H1 (cell line): ENCODE data around the gene NTRK2. TPM values are rescaled to one million over a fixed set of nuclear protein-coding genes. Genes with fewer than 3 reads are reported as not detected.

Experiments used
- CTCF ChIA-PET: fragments of 300-600 bp; sonication (Branson Sonifier 250); formaldehyde crosslinking; loops from one replicate; lab custom pipeline; 2021; ENCODE audit not compliant: partially characterized antibody; lab: Charles Lee
- POLR2A ChIA-PET: fragments of 300-600 bp; sonication (Branson Sonifier 250); formaldehyde crosslinking; loops from one replicate; lab custom pipeline; 2021; ENCODE audit warnings: inconsistent platforms; ENCODE audit not compliant: partially characterized antibody; lab: Charles Lee
- DNase-seq, 2 experiments: peaks; one replicate each; pipeline versions ENCODE4 v3.0.0 to v3.0.0-alpha.2; 2010 to 2022; ENCODE audit warnings: low spot score in 2 of 2, low read depth in 1 of 2, mixed read lengths in 1 of 2
- FAIRE-seq: peaks from 2 replicates; lab custom pipeline; 2011; peaks lifted over from hg19 to GRCh38; lab: Jason Lieb, UNC
- H2AFZ ChIP-seq: 2 replicates; pipeline ENCODE4 v1.8.1; 2012; ENCODE audit warnings: low read length, inconsistent platforms
- H2AK5ac ChIP-seq: 2 replicates; pipeline ENCODE4 v1.6.1; 2013; ENCODE audit warnings: low read depth, low read length
- H2BK120ac ChIP-seq: replicated peaks from 2 replicates; pipeline ENCODE3; 2013; ENCODE audit warnings: low read depth, low read length, inconsistent platforms
- H2BK12ac ChIP-seq: 2 replicates; pipeline ENCODE4 v1.6.1; 2013; ENCODE audit warnings: low read depth, low read length
- H2BK15ac ChIP-seq: 2 replicates; pipeline ENCODE4 v1.6.1; 2013; ENCODE audit warnings: low read length
- H2BK20ac ChIP-seq: 2 replicates; pipeline ENCODE4 v1.6.1; 2013; ENCODE audit warnings: low read length
- H2BK5ac ChIP-seq: 2 replicates; pipeline ENCODE4 v1.6.1; 2013; ENCODE audit warnings: low read depth, low read length
- H3K14ac ChIP-seq: 2 replicates; pipeline ENCODE4 v1.6.1; 2013; ENCODE audit warnings: inconsistent platforms; ENCODE audit not compliant: insufficient read length
- H3K18ac ChIP-seq: 2 replicates; pipeline ENCODE4 v1.6.1; 2013; ENCODE audit warnings: low read length; ENCODE audit errors: extremely low read depth
- H3K23ac ChIP-seq: 2 replicates; pipeline ENCODE4 v1.6.1; 2013; ENCODE audit warnings: inconsistent platforms; ENCODE audit not compliant: insufficient read length
- H3K23me2 ChIP-seq: 2 replicates; pipeline ENCODE4 v1.6.1; 2013; ENCODE audit warnings: low read depth, low read length
- H3K27ac ChIP-seq: 2 replicates; pipeline ENCODE4 v1.6.1; 2011; ENCODE audit warnings: low read depth, low read length, inconsistent platforms
- H3K27me3 ChIP-seq, 4 experiments: replicated peaks in 1 of 4; 1 replicate in 1 of 4; 2 replicates in 3 of 4; pipeline versions ENCODE4 v1.6.1 to v1.8.1; 2011 to 2013; ENCODE audit warnings: low read length in 3 of 4, mild to moderate bottlenecking in 3 of 4, inconsistent platforms in 2 of 4, mixed read lengths in 2 of 4, moderate library complexity in 1 of 4; ENCODE audit not compliant: control insufficient read depth in 3 of 4, insufficient read depth in 3 of 4; ENCODE audit errors: extremely low read depth in 1 of 4
- H3K36me3 ChIP-seq, 4 experiments: 2 replicates each; pipeline versions ENCODE4 v1.6.1 to v1.8.1; 2011 to 2013; ENCODE audit warnings: mild to moderate bottlenecking in 4 of 4, low read length in 3 of 4, moderate library complexity in 2 of 4, control low read depth in 1 of 4, inconsistent platforms in 1 of 4; ENCODE audit not compliant: insufficient read depth in 4 of 4, control insufficient read depth in 2 of 4
- H3K4ac ChIP-seq: replicated peaks from 2 replicates; pipeline ENCODE3; 2013; ENCODE audit warnings: low read length, low read depth, mixed read lengths, inconsistent platforms; ENCODE audit not compliant: insufficient read length
- H3K4me1 ChIP-seq, 4 experiments: replicated peaks in 1 of 4; 1 replicate in 1 of 4; 2 replicates in 3 of 4; pipeline versions ENCODE4 v1.6.1 to v1.8.1; 2011 to 2013; ENCODE audit warnings: low read length in 3 of 4, inconsistent platforms in 2 of 4, mixed read lengths in 1 of 4; ENCODE audit not compliant: insufficient read depth in 4 of 4, control insufficient read depth in 3 of 4
- H3K4me2 ChIP-seq, 2 experiments: 2 replicates each; pipeline versions ENCODE4 v1.6.1 to v1.8.1; 2011 to 2013; ENCODE audit warnings: low read depth in 2 of 2, low read length in 2 of 2, control low read depth in 1 of 2, inconsistent platforms in 1 of 2, mild to moderate bottlenecking in 1 of 2; ENCODE audit not compliant: insufficient read depth in 1 of 2
- H3K4me3 ChIP-seq, 4 experiments: fragments of 200-600, 300-600 bp in 1 of 4; sonication (generic), shearing (Covaris generic), sonication (Bioruptor Twin) in 1 of 4; 2 replicates each; pipeline versions ENCODE4 v1.5.1 to v1.8.1; 2011 to 2016; ENCODE audit warnings: low read length in 4 of 4, low read depth in 3 of 4, control low read depth in 2 of 4, inconsistent platforms in 2 of 4, mild to moderate bottlenecking in 2 of 4, mixed read lengths in 1 of 4, moderate library complexity in 1 of 4; ENCODE audit not compliant: insufficient read depth in 2 of 4; ENCODE audit errors: extremely low read depth in 1 of 4
- H3K56ac ChIP-seq: replicated peaks from 2 replicates; pipeline ENCODE3; 2013; ENCODE audit warnings: low read depth, mild to moderate bottlenecking, mixed read lengths, low read length, inconsistent platforms; ENCODE audit not compliant: insufficient read length
- H3K79me1 ChIP-seq: 2 replicates; pipeline ENCODE4 v1.6.1; 2013; ENCODE audit warnings: low read depth, low read length, control low read depth
- H3K79me2 ChIP-seq, 2 experiments: 2 replicates each; pipeline versions ENCODE4 v1.6.1 to v1.8.1; 2012 to 2013; ENCODE audit warnings: low read length in 2 of 2, mild to moderate bottlenecking in 2 of 2, inconsistent platforms in 1 of 2; ENCODE audit not compliant: insufficient read depth in 2 of 2, control insufficient read depth in 1 of 2
- H3K9ac ChIP-seq, 4 experiments: replicated peaks in 1 of 4; 1 replicate in 1 of 4; 2 replicates in 3 of 4; pipeline versions ENCODE4 v1.6.1 to v1.8.1; 2011 to 2013; ENCODE audit warnings: low read depth in 3 of 4, low read length in 3 of 4, control low read depth in 2 of 4, mild to moderate bottlenecking in 2 of 4, moderate library complexity in 2 of 4, inconsistent platforms in 1 of 4; ENCODE audit errors: extremely low read depth in 1 of 4
- H3K9me3 ChIP-seq, 2 experiments: 2 replicates each; pipeline versions ENCODE4 v1.6.1 to v1.8.1; 2012 to 2013; ENCODE audit warnings: mild to moderate bottlenecking in 2 of 2, moderate library complexity in 2 of 2, control low read depth in 1 of 2, inconsistent platforms in 1 of 2, low read depth in 1 of 2, low read length in 1 of 2, mixed read lengths in 1 of 2; ENCODE audit not compliant: insufficient read depth in 2 of 2
- H4K20me1 ChIP-seq, 2 experiments: replicated peaks in 1 of 2; 2 replicates each; pipeline versions ENCODE3 to v1.8.1; 2011 to 2013; ENCODE audit warnings: inconsistent platforms in 2 of 2, low read length in 2 of 2, mild to moderate bottlenecking in 1 of 2; ENCODE audit not compliant: insufficient read depth in 2 of 2, control insufficient read depth in 1 of 2
- H4K5ac ChIP-seq: 2 replicates; pipeline ENCODE4 v1.6.1; 2013; ENCODE audit warnings: low read length, low read depth, mixed read lengths, inconsistent platforms; ENCODE audit not compliant: insufficient read length
- H4K8ac ChIP-seq: 2 replicates; pipeline ENCODE4 v1.8.0; 2013; ENCODE audit warnings: mild to moderate bottlenecking, moderate library complexity, low read length, inconsistent platforms; ENCODE audit not compliant: insufficient read depth; ENCODE audit errors: extremely low read depth
- H4K91ac ChIP-seq: replicated peaks from 2 replicates; pipeline ENCODE3; 2013; ENCODE audit warnings: low read length, mixed read lengths, inconsistent platforms; ENCODE audit not compliant: insufficient read length
- FOSL1 ChIP-seq: IDR thresholded peaks from 2 replicates; pipeline ENCODE4 v1.6.1; 2011; ENCODE audit warnings: mild to moderate bottlenecking, low read depth, low read length, moderate library complexity; ENCODE audit not compliant: insufficient read depth
- HDAC2 ChIP-seq, 2 experiments: fragments of 300-600 bp in 1 of 2; sonication (generic) in 1 of 2; IDR thresholded peaks; 2 replicates each; pipeline ENCODE4 v1.6.1; 2011 to 2012; ENCODE audit warnings: low read depth in 2 of 2, low read length in 2 of 2, mild to moderate bottlenecking in 2 of 2, moderate library complexity in 2 of 2, borderline replicate concordance in 1 of 2, inconsistent platforms in 1 of 2
- HDAC6 ChIP-seq: IDR thresholded peaks from one replicate; pipeline ENCODE4 v1.7.1; 2012; ENCODE audit warnings: low read depth, mild to moderate bottlenecking, inconsistent platforms, low read length, moderate library complexity
- NANOG ChIP-seq: IDR thresholded peaks from 2 replicates; pipeline ENCODE4 v1.6.1; 2011; ENCODE audit warnings: low read length, low read depth, mild to moderate bottlenecking, inconsistent platforms; ENCODE audit not compliant: insufficient read depth, poor library complexity, severe bottlenecking
- NRF1 ChIP-seq: IDR thresholded peaks from 2 replicates; pipeline ENCODE4 v1.6.1; 2011; ENCODE audit warnings: mild to moderate bottlenecking, low read depth, low read length, improper control_type of control experiment
- RAD21 ChIP-seq, 2 experiments: IDR thresholded peaks in 1 of 2; conservative IDR thresholded peaks in 1 of 2; 2 replicates each; pipeline ENCODE4 v1.6.1; 2011; ENCODE audit warnings: low read depth in 2 of 2, low read length in 2 of 2, improper control_type of control experiment in 1 of 2, inconsistent platforms in 1 of 2, mild to moderate bottlenecking in 1 of 2, moderate library complexity in 1 of 2
- SIRT6 ChIP-seq: IDR thresholded peaks from one replicate; pipeline ENCODE4 v1.7.1; 2012; ENCODE audit warnings: low read length, inconsistent platforms
- SP4 ChIP-seq: IDR thresholded peaks from 2 replicates; pipeline ENCODE4 v1.6.1; 2012; ENCODE audit warnings: low read length, inconsistent platforms
- WGBS, 2 experiments: shearing (Covaris generic) in 1 of 2; methylation state at CpG; one replicate each; pipeline versions ENCODE4 v1.1.6 to v1.1.7; 2013 to 2015; ENCODE audit warnings: low lambda C conversion rate in 2 of 2, mixed read lengths in 2 of 2, inconsistent platforms in 1 of 2, low coverage in 1 of 2, missing lambda C conversion rate in 1 of 2; ENCODE audit not compliant: insufficient replicate concordance in 2 of 2, insufficient coverage in 1 of 2, insufficient read length in 1 of 2; ENCODE audit errors: extremely low coverage in 1 of 2, missing lambda C conversion rate in 1 of 2; 5-methylcytosine and 5-hydroxymethylcytosine counted together
- polyA plus RNA-seq, 7 experiments: library from polyadenylated mRNA; depleted of rRNA in 3 of 7; stranded (reverse) in 5 of 7; unstranded in 2 of 7; fragments of >200 nt in 5 of 7; fragments of 200-250 nt in 2 of 7; gene quantifications; 1 replicate in 5 of 7; 2 replicates in 1 of 7; 4 replicates in 1 of 7; pipeline versions ENCODE4 v1.2.1 to v1.2.3, GENCODE V29; 2011 to 2013; ENCODE audit warnings: missing spikeins in 2 of 7, mixed read lengths in 2 of 7
- total RNA-seq: library from RNA; stranded (reverse); fragmentation: NEBNext Ultra II Directional; extraction: Animal tissue kit (Norgen Biotek cat#: 25700); gene quantifications from 2 replicates; pipeline ENCODE4 v1.2.1, GENCODE V29; 2021

Gene NTRK2
- total and polyA plus RNA-seq, 2 of the 8 experiments (the other 6 are each of a cell fraction or from before 2014, with no cell fraction given): 0.03 to 0.04 TPM

- no peaks in the 10 kb centered on the region for H3K27me3 ChIP-seq
- H2BK12ac ChIP-seq: no peak overlapping the region
- H3K4me3 ChIP-seq: no peak overlapping the region
- no peaks in the 10 kb centered on the region for H3K9me3 ChIP-seq
- no peaks in the 10 kb centered on the region for H4K20me1 ChIP-seq
- no peak overlapping the region for H3K4ac ChIP-seq
- no peak overlapping the region for H2AK5ac ChIP-seq
- H4K91ac ChIP-seq: no peak overlapping the region
- no peak overlapping the region for H2AFZ ChIP-seq
- H2BK20ac ChIP-seq: no peak overlapping the region
- H3K36me3 ChIP-seq: no peaks in the 10 kb centered on the region
- H3K23me2 ChIP-seq: no peaks in the 10 kb centered on the region
- no peak overlapping the region for H4K5ac ChIP-seq
- no peak overlapping the region for H3K27ac ChIP-seq
- no peak overlapping the region for H2BK15ac ChIP-seq
- FAIRE-seq: peak; percentile 45
- ChIA-PET POLR2A (no interaction called here), CTCF (interaction anchor here (0.6 to 1.5 kb wide), 8 partner anchors 8 to 407 kb away, joined by 3 to 5 read pairs (median 4); no protein-coding TSS in a partner anchor)
- WGBS, 2 experiments: 23% methylated on average over 4 of the region's 4 CpGs; no CpG with 5 or more reads in 1 of the 2 experiments
- H3K4me2 ChIP-seq: peak overlapping the region in 1 of 2 experiments; percentile 46; a peak in 3 of 4 replicates
- no peak overlapping the region for H2BK5ac ChIP-seq
- H3K79me2 ChIP-seq: no peaks in the 10 kb centered on the region
- H3K79me1 ChIP-seq: no peaks in the 10 kb centered on the region
- H3K14ac ChIP-seq: no peak overlapping the region
- H3K9ac ChIP-seq: no peak overlapping the region
- H4K8ac ChIP-seq: no peak overlapping the region
- H3K23ac ChIP-seq: no peak overlapping the region
- no peak overlapping the region for H3K56ac ChIP-seq
- H2BK120ac ChIP-seq: no peak overlapping the region
- no peak for DNase-seq
- no peak overlapping the region for H3K18ac ChIP-seq
- peaks cover 3 to 12% (median 7%) of the 10 kb centered on the region in 4 experiments; a peak in 3 of 7 replicates for H3K4me1 ChIP-seq
- peak in 1 of 2 experiments; percentile 79; a peak in 1 of 4 replicates for TF ChIP-seq HDAC2 (IDR thresholded peaks at IDR 0.05; ENCODE audit: borderline replicate concordance in 1 of 2, low read depth in 2 of 2, low read length in 2 of 2)
- TF ChIP-seq HDAC6: no peak
- TF ChIP-seq FOSL1: no peak
- peak in 1 of 2 experiments; percentile 24; a peak in 2 of 4 replicates for TF ChIP-seq RAD21 (IDR thresholded peaks at IDR 0.05 in 1 of 2, conservative IDR thresholded peaks at IDR 0.05 in 1 of 2; ENCODE audit: low read depth in 2 of 2, low read length in 2 of 2)
- TF ChIP-seq NANOG: peak; percentile 59
- TF ChIP-seq NRF1: no peak
- no peak for TF ChIP-seq SP4
- TF ChIP-seq SIRT6: no peak
Measured at GRCh38 chr9:84811072-84811750, 141.7 kb downstream of the NTRK2 start.
